HTERT RPE-1 (cell line): ENCODE results near the gene GALT.
"Not testable (repeated sequence)": the region's sequence is repeated elsewhere in the genome, so short reads cannot be mapped to it uniquely, and the experiment has no call there.

Source experiments
- in situ Hi-C: fragments of 300-500 bp; cut with MboI; formaldehyde crosslinking; loops from 4 replicates; pipeline ENCODE4 v1.14.3; 2020; ENCODE audit warnings: low sequenced_read_pairs

Gene GALT

GRCh38 chr9:34627716-34628655 lies 18.5 kb upstream of the GALT start:
- in situ Hi-C loops, result no loop called here

- in situ Hi-C loops, result no loop called here
Observed at GRCh38 chr9:34628656-34629490, 17.6 kb upstream of the GALT start, which contains the start of gene ARID3C. TSS of gene ARID3C (minus strand) at chr9:34629066. CDS start at chr9:34628014, 1,052 bp downstream.

GRCh38 chr9:34629491-34629808 lies 17.0 kb upstream of the GALT start:
- in situ Hi-C loops, result no loop called here

GRCh38 chr9:34630402-34631154 lies 15.9 kb upstream of the GALT start:
- in situ Hi-C loops, result no loop called here

- in situ Hi-C loops, result no loop called here
Observed at GRCh38 chr9:34633166-34633565, 13.3 kb upstream of the GALT start.

- in situ Hi-C loops, result no loop called here
Observed at GRCh38 chr9:34633851-34634550, 12.5 kb upstream of the GALT start.

GRCh38 chr9:34634551-34635248 lies 11.8 kb upstream of the GALT start:
- in situ Hi-C loops, result no loop called here

- in situ Hi-C loops, result no loop called here
Observed at GRCh38 chr9:34635556-34635955, 10.9 kb upstream of the GALT start.

GRCh38 chr9:34636791-34637355 lies 9.6 kb upstream of the GALT start:
- in situ Hi-C loops, result no loop called here

- in situ Hi-C loops, result no loop called here
Observed at GRCh38 chr9:34637356-34638137, 8.9 kb upstream of the GALT start, which contains the start of gene SIGMAR1. TSS of gene SIGMAR1 (minus strand) at chr9:34637787. CDS start at chr9:34637697, 90 bp downstream.

GRCh38 chr9:34638138-34638445 lies 8.4 kb upstream of the GALT start:
- in situ Hi-C loops, result no loop called here

- in situ Hi-C loops, result not testable (repeated sequence)
Observed at GRCh38 chr9:34639322-34639721, 7.2 kb upstream of the GALT start.

- in situ Hi-C loops, result no loop called here
Observed at GRCh38 chr9:34642679-34643078, 3.8 kb upstream of the GALT start.

GRCh38 chr9:34644766-34645314 lies 1.6 kb upstream of the GALT start:
- in situ Hi-C loops, result no loop called here

GRCh38 chr9:34647084-34647403 lies 569 bp downstream of the GALT start:
- in situ Hi-C loops, result no loop called here

- in situ Hi-C loops, result no loop called here
Observed at GRCh38 chr9:34647651-34648050, 1.2 kb downstream of the GALT start.

GRCh38 chr9:34648673-34649072 lies 2.2 kb downstream of the GALT start:
- in situ Hi-C loops, result no loop called here

- in situ Hi-C loops, result no loop called here
Observed at GRCh38 chr9:34650816-34651215, 4.3 kb downstream of the GALT start.

- in situ Hi-C loops, result no loop called here
Observed at GRCh38 chr9:34651321-34651720, 4.8 kb downstream of the GALT start.
